CD4-positive, alpha-beta T cell (primary cell): ENCODE measurements around the gene ARHGAP42. TPM values are rescaled to one million over a fixed set of nuclear protein-coding genes. Genes with fewer than 3 reads are reported as not detected.

Experiments used
- ATAC-seq: fragments of 200-7000 bp; cut with Tn5 transposase; one replicate; pipeline ENCODE4 v1.10.0; 2022; ENCODE audit warnings: mild to moderate bottlenecking; ENCODE audit not compliant: poor library complexity
- CTCF ChIA-PET: fragments of 350-600 bp; sonication (Branson Sonifier 250); formaldehyde crosslinking; loops from one replicate; lab custom pipeline; 2021; ENCODE audit warnings: antibody characterized with exemption, inconsistent platforms; lab: Charles Lee
- POLR2A ChIA-PET: fragments of 350-600 bp; sonication (Branson Sonifier 250); formaldehyde crosslinking; loops from one replicate; lab custom pipeline; 2021; ENCODE audit warnings: antibody characterized with exemption, inconsistent platforms; lab: Charles Lee
- DNase-seq, 14 experiments: peaks; one replicate each; pipeline ENCODE4 v3.0.0-alpha.2; 2013 to 2020; ENCODE audit warnings: mixed read lengths in 2 of 14
- H3K27ac ChIP-seq, 2 donors: one replicate each; pipeline versions ENCODE4 v1.5.1 to v1.7.0; 2013; ENCODE audit warnings: low read length in 2 of 2, low read depth in 1 of 2, mild to moderate bottlenecking in 1 of 2
- H3K27me3 ChIP-seq, 2 experiments: 1 replicate in 1 of 2; 2 replicates in 1 of 2; pipeline versions ENCODE4 v1.6.1 to v1.7.0; 2013; ENCODE audit warnings: low read length in 2 of 2, control low read depth in 1 of 2, mild to moderate bottlenecking in 1 of 2, moderate library complexity in 1 of 2; ENCODE audit not compliant: insufficient read depth in 2 of 2, control insufficient read depth in 1 of 2
- H3K36me3 ChIP-seq: one replicate; pipeline ENCODE4 v1.6.1; 2013; ENCODE audit warnings: low read length, control low read depth; ENCODE audit not compliant: insufficient read depth
- H3K4me1 ChIP-seq: one replicate; pipeline ENCODE4 v1.6.1; 2013; ENCODE audit warnings: low read length, control low read depth; ENCODE audit not compliant: insufficient read depth
- H3K4me3 ChIP-seq: one replicate; pipeline ENCODE4 v1.5.1; 2013; ENCODE audit warnings: mild to moderate bottlenecking, low read length, moderate library complexity
- H3K9me3 ChIP-seq, 2 experiments: 1 replicate in 1 of 2; 2 replicates in 1 of 2; pipeline versions ENCODE4 v1.6.1 to v1.7.0; 2013; ENCODE audit warnings: low read length in 2 of 2, mild to moderate bottlenecking in 2 of 2, control low read depth in 1 of 2, moderate library complexity in 1 of 2; ENCODE audit not compliant: control insufficient read depth in 1 of 2, insufficient read depth in 1 of 2
- H3K27ac Mint-ChIP-seq: one replicate; pipeline ENCODE4 v1.8.0; 2020; ENCODE audit warnings: mixed read lengths
- H3K27me3 Mint-ChIP-seq: one replicate; pipeline ENCODE4 v1.8.0; 2021; ENCODE audit warnings: mixed read lengths
- H3K36me3 Mint-ChIP-seq: one replicate; pipeline ENCODE4 v1.8.0; 2021; ENCODE audit warnings: low read depth, mixed read lengths
- H3K4me1 Mint-ChIP-seq: one replicate; pipeline ENCODE4 v1.8.0; 2021; ENCODE audit warnings: low read depth, mixed read lengths
- H3K4me3 Mint-ChIP-seq: one replicate; pipeline ENCODE4 v1.8.0; 2020; ENCODE audit warnings: mild to moderate bottlenecking, mixed read lengths
- H3K9me3 Mint-ChIP-seq: one replicate; pipeline ENCODE4 v1.8.0; 2020; ENCODE audit warnings: mixed read lengths
- CTCF ChIP-seq: fragments of 200-600 bp; IDR thresholded peaks from one replicate; pipeline ENCODE4 v1.8.0; 2022; ENCODE audit warnings: antibody characterized with exemption, mild to moderate bottlenecking
- intact Hi-C, 2 experiments: fragments of 100-400 bp; cut with DNase I in 1 of 2; cut with micrococcal nuclease in 1 of 2; formaldehyde crosslinking; loops; one replicate each; pipeline versions ENCODE4 v1.15.1 to v1.9.0; 2023 to 2025; cut with DNase I, micrococcal nuclease
- total RNA-seq, 174 experiments: library from RNA in 2 of 174; stranded (reverse) in 2 of 174; gene quantifications; one replicate each; pipeline ENCODE4 v1.2.3 and lab custom pipeline; 2021 to 2026

Gene ARHGAP42
- total RNA-seq, 2 experiments from 2014 or later = not detected

DNA sequence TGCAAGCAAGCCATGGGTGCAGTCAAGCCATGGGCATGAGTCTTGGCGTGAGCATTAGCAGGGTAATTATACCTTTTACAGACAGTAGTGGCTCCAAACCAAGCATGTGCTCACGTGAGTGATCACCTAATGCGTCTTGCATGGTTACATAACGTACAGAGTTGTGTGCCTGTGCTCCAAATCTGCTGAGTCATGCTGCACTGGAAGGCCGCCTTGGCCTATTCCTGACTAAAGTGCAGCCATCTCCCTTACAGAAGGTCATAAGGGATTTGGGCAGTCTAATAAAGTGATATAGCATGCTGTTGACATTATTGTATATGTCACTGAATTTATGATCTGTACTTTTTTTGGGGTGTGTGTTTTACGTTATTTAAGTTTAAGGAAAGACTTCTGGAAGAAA lies 102.4 kb downstream of the ARHGAP42 start:
- no peaks in the 10 kb centered on the region for H3K36me3 Mint-ChIP-seq
- TF ChIP-seq CTCF = no peak
- POLR2A ChIA-PET = no interaction called here
- intact Hi-C loops = no loop called here
- H3K27me3 ChIP-seq = no peaks in the 10 kb centered on the region
- H3K27me3 Mint-ChIP-seq = no peaks in the 10 kb centered on the region
- DNase-seq = no peak
- ATAC-seq = no peak
- no peak overlapping the region for H3K27ac Mint-ChIP-seq
- H3K9me3 Mint-ChIP-seq = no peaks in the 10 kb centered on the region
- no peak overlapping the region for H3K4me3 Mint-ChIP-seq
- no peaks in the 10 kb centered on the region for H3K9me3 ChIP-seq
- no peaks in the 10 kb centered on the region for H3K4me1 ChIP-seq
- no peaks in the 10 kb centered on the region for H3K4me1 Mint-ChIP-seq
- no peak overlapping the region for H3K27ac ChIP-seq
- no peak overlapping the region for H3K4me3 ChIP-seq
- H3K36me3 ChIP-seq = no peaks in the 10 kb centered on the region
- CTCF ChIA-PET = no interaction called here

DNA sequence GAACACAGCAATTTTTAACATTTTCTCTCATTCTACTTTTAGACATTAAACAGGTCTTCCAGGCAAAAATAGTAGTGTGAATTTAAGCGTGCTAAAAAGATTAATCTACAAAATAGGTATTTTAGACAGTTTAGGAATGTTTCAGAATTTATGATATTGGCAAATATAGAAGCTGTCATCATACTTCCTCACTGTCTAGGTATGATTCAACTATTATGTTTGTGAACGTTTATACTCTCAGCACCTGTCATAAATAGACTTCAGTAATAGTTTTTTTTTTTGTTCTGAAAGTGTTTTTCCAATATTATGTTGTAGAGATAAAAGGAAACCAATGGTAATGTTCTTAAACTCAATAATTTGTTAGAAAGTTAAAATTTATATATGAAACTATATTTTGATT lies 103.0 kb downstream of the ARHGAP42 start:
- Histone ChIP-seq H3K27me3 (no peaks in the 10 kb centered on the region), H3K36me3 (no peaks in the 10 kb centered on the region), H3K4me1 (no peaks in the 10 kb centered on the region), H3K27ac (no peak overlapping the region), H3K4me3 (no peak overlapping the region), H3K9me3 (no peaks in the 10 kb centered on the region)
- no peaks in the 10 kb centered on the region for H3K9me3 Mint-ChIP-seq
- H3K27ac Mint-ChIP-seq = no peak overlapping the region
- CTCF ChIA-PET = no interaction called here
- H3K36me3 Mint-ChIP-seq = no peaks in the 10 kb centered on the region
- ATAC-seq = no peak
- no peaks in the 10 kb centered on the region for H3K27me3 Mint-ChIP-seq
- H3K4me1 Mint-ChIP-seq = no peaks in the 10 kb centered on the region
- no peak overlapping the region for H3K4me3 Mint-ChIP-seq
- intact Hi-C loops = no loop called here
- DNase-seq = no peak
- POLR2A ChIA-PET = no interaction called here
- TF ChIP-seq CTCF = no peak

DNA sequence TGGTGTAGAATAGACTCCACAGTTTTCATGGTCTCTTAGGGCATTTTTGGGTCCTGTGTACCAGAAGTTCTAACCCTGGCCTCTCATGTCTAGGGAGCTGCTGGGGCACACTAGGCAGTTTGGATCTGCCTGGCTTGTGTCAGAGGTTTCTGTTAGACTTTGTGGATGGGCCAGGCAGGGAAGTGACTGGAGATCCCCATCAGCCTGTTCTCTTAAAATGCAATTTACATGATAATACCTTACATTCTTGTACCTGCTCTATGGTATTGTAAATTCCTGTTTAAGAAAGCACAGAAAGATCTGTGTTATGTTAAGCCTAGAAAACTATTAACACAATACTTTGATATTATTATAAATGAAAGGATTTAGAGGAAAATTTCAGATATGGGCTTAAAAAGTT lies 104.0 kb downstream of the ARHGAP42 start:
- no peak overlapping the region for H3K4me3 Mint-ChIP-seq
- H3K36me3 ChIP-seq = no peaks in the 10 kb centered on the region
- no peaks in the 10 kb centered on the region for H3K27me3 ChIP-seq
- no peaks in the 10 kb centered on the region for H3K36me3 Mint-ChIP-seq
- no peak overlapping the region for H3K27ac ChIP-seq
- intact Hi-C loops = no loop called here
- H3K27ac Mint-ChIP-seq = no peak overlapping the region
- H3K27me3 Mint-ChIP-seq = no peaks in the 10 kb centered on the region
- ChIA-PET CTCF (no interaction called here), POLR2A (no interaction called here)
- no peaks in the 10 kb centered on the region for H3K4me1 Mint-ChIP-seq
- TF ChIP-seq CTCF = no peak
- DNase-seq (no peak), ATAC-seq (no peak)
- no peaks in the 10 kb centered on the region for H3K9me3 Mint-ChIP-seq
- no peak overlapping the region for H3K4me3 ChIP-seq
- no peaks in the 10 kb centered on the region for H3K9me3 ChIP-seq
- no peaks in the 10 kb centered on the region for H3K4me1 ChIP-seq
